GM19438 (cell line): ENCODE data around the gene HHIPL1.
"Not testable (repeated sequence)": the region's sequence is repeated elsewhere in the genome, so short reads cannot be mapped to it uniquely, and the experiment has no call there.

Experiments
- ATAC-seq: cut with Tn5 transposase; IDR thresholded peaks from one replicate; pipeline ENCODE4 v1.9.1; 2021; ENCODE audit warnings: low read depth; ENCODE audit not compliant: unreplicated experiment

HHIPL1 gene

GRCh38 chr14:99657645-99658155, 12.8 kb downstream of the HHIPL1 start:
- no peak for ATAC-seq

GRCh38 chr14:99658218-99658845, 13.4 kb downstream of the HHIPL1 start:
- no peak for ATAC-seq

- no peak for ATAC-seq
Observed at GRCh38 chr14:99659333-99659741, 14.4 kb downstream of the HHIPL1 start.

GRCh38 chr14:99660006-99660566, 15.2 kb downstream of the HHIPL1 start:
- no peak for ATAC-seq

- ATAC-seq: no peak
Observed at GRCh38 chr14:99660794-99661193, 15.9 kb downstream of the HHIPL1 start.

GRCh38 chr14:99661206-99661605, 16.3 kb downstream of the HHIPL1 start:
- ATAC-seq: not testable (repeated sequence)

- no peak for ATAC-seq
Observed at GRCh38 chr14:99662846-99663245, 17.9 kb downstream of the HHIPL1 start.

- no peak for ATAC-seq
Observed at GRCh38 chr14:99663386-99664057, 18.6 kb downstream of the HHIPL1 start.

GRCh38 chr14:99664058-99664936, 19.4 kb downstream of the HHIPL1 start:
- no peak for ATAC-seq

GRCh38 chr14:99664937-99665273, 20.0 kb downstream of the HHIPL1 start:
- ATAC-seq: peak; percentile 57

GRCh38 chr14:99666533-99666932, 21.6 kb downstream of the HHIPL1 start:
- no peak for ATAC-seq

GRCh38 chr14:99667045-99667444, 22.1 kb downstream of the HHIPL1 start:
- ATAC-seq: no peak

- no peak for ATAC-seq
Observed at GRCh38 chr14:99667821-99668220, 22.9 kb downstream of the HHIPL1 start.

- no peak for ATAC-seq
Observed at GRCh38 chr14:99668307-99669295, 23.7 kb downstream of the HHIPL1 start.

GRCh38 chr14:99670361-99671234, 25.7 kb downstream of the HHIPL1 start:
- ATAC-seq: no peak

- ATAC-seq: no peak
Observed at GRCh38 chr14:99671235-99672224, 26.6 kb downstream of the HHIPL1 start.

GRCh38 chr14:99672506-99673304, 27.8 kb downstream of the HHIPL1 start:
- no peak for ATAC-seq
